Neural cell (in vitro differentiated cells): ENCODE measurements around the gene BCL2. TPM values are rescaled to one million over a fixed set of nuclear protein-coding genes. Genes with fewer than 3 reads are reported as not detected.

ENCODE experiments used
- H2AFZ ChIP-seq: fragments of 200-600, 300-800 bp; sonication (generic), shearing (Covaris generic); 2 replicates; pipeline ENCODE4 v1.6.0; 2014; ENCODE audit warnings: low read depth, mild to moderate bottlenecking, antibody characterized with exemption, low read length, moderate library complexity
- H3F3A ChIP-seq: fragments of 200-600 bp; shearing (Covaris generic); 2 replicates; pipeline ENCODE4 v1.6.1; 2016; ENCODE audit warnings: mild to moderate bottlenecking, moderate library complexity, mixed read lengths, antibody characterized with exemption, low read length; ENCODE audit not compliant: insufficient read depth, poor library complexity, severe bottlenecking
- H3K27ac ChIP-seq: fragments of 200-600, 300-800 bp; sonication (generic), shearing (Covaris generic); 2 replicates; pipeline ENCODE4 v1.5.1; 2014; ENCODE audit warnings: mild to moderate bottlenecking, low read length, moderate library complexity
- H3K27me3 ChIP-seq: fragments of 300-800, 200-600 bp; sonication (generic), shearing (Covaris generic); 2 replicates; pipeline ENCODE4 v1.6.0; 2014; ENCODE audit warnings: mild to moderate bottlenecking, low read depth, low read length, moderate library complexity; ENCODE audit not compliant: insufficient read depth
- H3K36me3 ChIP-seq: fragments of 300-800, 200-600 bp; sonication (generic), shearing (Covaris generic); 2 replicates; pipeline ENCODE4 v1.5.1; 2014; ENCODE audit warnings: mild to moderate bottlenecking, antibody characterized with exemption, low read length, moderate library complexity; ENCODE audit not compliant: insufficient read depth
- H3K4me2 ChIP-seq: fragments of 300-800, 200-600 bp; sonication (generic), shearing (Covaris generic); 2 replicates; pipeline ENCODE4 v1.6.0; 2014; ENCODE audit warnings: mild to moderate bottlenecking, low read length
- H3K4me3 ChIP-seq: fragments of 300-800, 200-600 bp; sonication (generic), shearing (Covaris generic); 2 replicates; pipeline ENCODE4 v1.5.1; 2014; ENCODE audit warnings: mild to moderate bottlenecking, low read length, moderate library complexity
- H3K79me2 ChIP-seq: fragments of 200-600 bp; shearing (Covaris generic); replicated peaks from 2 replicates; pipeline ENCODE4 v1.6.0; 2014; ENCODE audit warnings: mild to moderate bottlenecking, low read length, moderate library complexity; ENCODE audit not compliant: insufficient read depth
- H3K9ac ChIP-seq: fragments of 300-800, 200-600 bp; sonication (generic), shearing (Covaris generic); 2 replicates; pipeline ENCODE4 v1.6.1; 2016; ENCODE audit warnings: mild to moderate bottlenecking, low read length, mixed read lengths
- H3K9me2 ChIP-seq: fragments of 200-600 bp; shearing (Covaris generic); 2 replicates; pipeline ENCODE4 v1.6.1; 2016; ENCODE audit warnings: mild to moderate bottlenecking, low read length, mixed read lengths; ENCODE audit not compliant: insufficient read depth
- H3K9me3 ChIP-seq: fragments of 200-600, 300-800 bp; sonication (generic), shearing (Covaris generic); 2 replicates; pipeline ENCODE4 v1.6.1; 2016; ENCODE audit warnings: mild to moderate bottlenecking, mixed run types, low read length, moderate library complexity, mixed read lengths
- H4K20me1 ChIP-seq: fragments of 200-600 bp; shearing (Covaris generic); 2 replicates; pipeline ENCODE4 v1.6.1; 2016; ENCODE audit warnings: mild to moderate bottlenecking, mixed run types; ENCODE audit not compliant: insufficient read depth
- CTCF ChIP-seq: fragments of 450-650 bp; IDR thresholded peaks from 2 replicates; pipeline ENCODE4 v1.5.1; 2014; ENCODE audit warnings: antibody characterized with exemption, mild to moderate bottlenecking, moderate library complexity; ENCODE audit not compliant: poor library complexity, severe bottlenecking
- EP300 ChIP-seq: fragments of 450-650 bp; conservative IDR thresholded peaks from 2 replicates; pipeline ENCODE4 v1.6.1; 2014; ENCODE audit warnings: antibody characterized with exemption, mild to moderate bottlenecking, moderate library complexity; ENCODE audit not compliant: poor library complexity, severe bottlenecking
- EZH2 ChIP-seq: fragments of 200-600, 300-800 bp; shearing (Covaris generic), sonication (generic); IDR thresholded peaks from 2 replicates; pipeline ENCODE4 v1.6.1; 2014; ENCODE audit warnings: antibody characterized with exemption, low read length, borderline replicate concordance, mild to moderate bottlenecking; ENCODE audit not compliant: insufficient read depth, poor library complexity, severe bottlenecking
- MXI1 ChIP-seq: fragments of 450-650 bp; conservative IDR thresholded peaks from 2 replicates; pipeline ENCODE4 v1.6.1; 2014; ENCODE audit warnings: antibody characterized with exemption, mild to moderate bottlenecking; ENCODE audit not compliant: poor library complexity, severe bottlenecking
- POLR2AphosphoS5 ChIP-seq: IDR thresholded peaks from 2 replicates; pipeline ENCODE4 v1.6.1; 2012
- RAD21 ChIP-seq: fragments of 450-650 bp; conservative IDR thresholded peaks from 2 replicates; pipeline ENCODE4 v1.6.1; 2014; ENCODE audit warnings: antibody characterized with exemption, mild to moderate bottlenecking, moderate library complexity
- REST ChIP-seq: IDR thresholded peaks from 2 replicates; pipeline ENCODE4 v1.6.1; 2012; ENCODE audit warnings: borderline replicate concordance
- SMC3 ChIP-seq: fragments of 450-650 bp; conservative IDR thresholded peaks from 2 replicates; pipeline ENCODE4 v1.6.1; 2014; ENCODE audit warnings: antibody characterized with exemption, mild to moderate bottlenecking, moderate library complexity; ENCODE audit not compliant: poor library complexity
- TAF1 ChIP-seq: IDR thresholded peaks from 2 replicates; pipeline ENCODE4 v1.6.1; 2012; ENCODE audit warnings: low read depth
- polyA plus RNA-seq: library from polyadenylated mRNA; depleted of rRNA; stranded (reverse); fragments of >200 nt; gene quantifications from 2 replicates; pipeline ENCODE4 v1.2.3, GENCODE V29; 2014

Gene BCL2
- polyA plus RNA-seq, 1 donor from 2014 or later: 3.4 TPM

GRCh38 chr18:63312019-63312409, 7.6 kb downstream of the BCL2 start:
- no peaks in the 10 kb centered on the region for H3F3A ChIP-seq
- TF ChIP-seq RAD21 (no peak), POLR2AphosphoS5 (no peak), SMC3 (no peak)
- H3K4me3 ChIP-seq: no peak overlapping the region
- no peak overlapping the region for H3K9ac ChIP-seq
- no peak overlapping the region for H3K4me2 ChIP-seq
- no peaks in the 10 kb centered on the region for H3K36me3 ChIP-seq
- no peaks in the 10 kb centered on the region for H4K20me1 ChIP-seq
- peaks cover 4% of the 10 kb centered on the region for H3K27me3 ChIP-seq
- no peak overlapping the region for H3K27ac ChIP-seq
- H2AFZ ChIP-seq: no peak overlapping the region
- no peaks in the 10 kb centered on the region for H3K9me3 ChIP-seq
- no peaks in the 10 kb centered on the region for H3K9me2 ChIP-seq
- H3K79me2 ChIP-seq: no peaks in the 10 kb centered on the region

- H3K36me3 ChIP-seq: no peaks in the 10 kb centered on the region
- H3K4me3 ChIP-seq: no peak overlapping the region
- H3K79me2 ChIP-seq: no peaks in the 10 kb centered on the region
- no peak overlapping the region for H2AFZ ChIP-seq
- no peak overlapping the region for H3K9ac ChIP-seq
- peaks cover 3% of the 10 kb centered on the region for H3K27me3 ChIP-seq
- H3F3A ChIP-seq: no peaks in the 10 kb centered on the region
- TF ChIP-seq CTCF (no peak), SMC3 (no peak), RAD21 (no peak), REST (no peak), EP300 (no peak), EZH2 (no peak), MXI1 (no peak), TAF1 (no peak), POLR2AphosphoS5 (no peak)
- H3K27ac ChIP-seq: no peak overlapping the region
- H3K9me2 ChIP-seq: no peaks in the 10 kb centered on the region
- H3K9me3 ChIP-seq: no peaks in the 10 kb centered on the region
- no peaks in the 10 kb centered on the region for H4K20me1 ChIP-seq
- H3K4me2 ChIP-seq: no peak overlapping the region
Observed at GRCh38 chr18:63311118-63312018, 8.2 kb downstream of the BCL2 start.
